Glomerular visceral epithelial cell (primary cell): Measurements from ENCODE around the gene ACSS2.

Experiments used
- DNase-seq: peaks from one replicate; pipeline ENCODE4 v3.0.0-alpha.2; 2016; ENCODE audit errors: extremely low spot score

Gene ACSS2

DNA sequence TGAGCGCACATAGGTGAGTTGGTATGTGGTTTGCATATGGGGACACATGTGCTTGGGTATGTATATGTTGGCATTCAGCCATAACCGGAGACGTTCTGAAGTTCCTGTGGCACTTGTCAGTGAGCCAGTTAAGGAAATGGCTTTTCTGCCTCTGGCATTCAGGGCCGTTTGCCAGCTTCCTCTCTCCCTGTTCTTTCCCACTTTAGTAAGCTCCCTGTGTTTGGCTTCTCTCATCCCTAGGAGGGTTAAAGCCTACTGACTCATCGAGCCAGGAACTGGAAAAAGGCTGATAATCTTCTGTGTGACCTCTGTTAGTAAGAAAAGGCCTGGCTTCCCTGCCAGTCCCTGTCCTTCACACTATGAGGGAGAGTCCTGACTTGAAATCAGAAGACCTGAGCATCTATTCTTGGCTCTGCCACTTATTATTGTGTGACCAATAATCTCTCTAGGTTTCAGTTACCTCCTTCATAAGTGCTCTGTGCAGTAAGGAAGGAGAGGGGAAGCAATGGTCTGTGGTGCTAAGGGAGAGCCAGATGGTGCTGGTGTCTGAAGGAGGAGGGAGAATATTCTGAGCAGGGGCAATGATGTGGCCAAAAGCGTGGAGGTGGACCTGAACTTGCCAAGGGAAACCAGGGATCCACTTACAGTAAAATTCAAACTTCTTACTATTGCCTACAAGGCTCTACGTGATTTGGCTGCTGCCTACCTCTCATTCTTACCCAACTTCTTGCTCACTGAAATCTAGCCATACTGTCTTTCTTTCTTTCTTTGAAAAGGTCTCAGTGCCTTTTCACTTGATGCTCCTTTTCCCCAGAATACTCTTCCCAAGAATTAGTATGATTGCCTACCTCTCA lies 31.4 kb downstream of the ACSS2 start:
- DNase-seq = peak; percentile 95

DNA sequence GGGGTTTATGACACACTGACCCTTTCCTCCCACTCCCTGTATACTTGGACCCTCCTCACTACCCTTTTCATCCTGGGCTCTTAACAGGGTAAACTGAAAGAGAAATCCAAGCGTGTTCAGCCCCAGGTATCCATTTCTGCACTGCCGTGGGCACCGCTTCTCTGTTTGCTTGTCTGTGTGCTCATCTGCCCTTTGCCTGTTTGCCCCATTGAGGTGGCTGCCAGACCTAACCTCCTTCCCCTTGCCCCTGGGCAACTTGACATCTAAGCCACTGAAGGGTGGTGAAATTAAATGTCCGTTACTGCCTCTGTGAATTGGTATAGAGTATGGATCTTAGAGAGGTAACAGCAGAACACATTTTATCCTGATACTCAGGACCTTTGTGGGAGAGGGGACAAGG lies 38.7 kb downstream of the ACSS2 start:
- DNase-seq = no peak

DNA sequence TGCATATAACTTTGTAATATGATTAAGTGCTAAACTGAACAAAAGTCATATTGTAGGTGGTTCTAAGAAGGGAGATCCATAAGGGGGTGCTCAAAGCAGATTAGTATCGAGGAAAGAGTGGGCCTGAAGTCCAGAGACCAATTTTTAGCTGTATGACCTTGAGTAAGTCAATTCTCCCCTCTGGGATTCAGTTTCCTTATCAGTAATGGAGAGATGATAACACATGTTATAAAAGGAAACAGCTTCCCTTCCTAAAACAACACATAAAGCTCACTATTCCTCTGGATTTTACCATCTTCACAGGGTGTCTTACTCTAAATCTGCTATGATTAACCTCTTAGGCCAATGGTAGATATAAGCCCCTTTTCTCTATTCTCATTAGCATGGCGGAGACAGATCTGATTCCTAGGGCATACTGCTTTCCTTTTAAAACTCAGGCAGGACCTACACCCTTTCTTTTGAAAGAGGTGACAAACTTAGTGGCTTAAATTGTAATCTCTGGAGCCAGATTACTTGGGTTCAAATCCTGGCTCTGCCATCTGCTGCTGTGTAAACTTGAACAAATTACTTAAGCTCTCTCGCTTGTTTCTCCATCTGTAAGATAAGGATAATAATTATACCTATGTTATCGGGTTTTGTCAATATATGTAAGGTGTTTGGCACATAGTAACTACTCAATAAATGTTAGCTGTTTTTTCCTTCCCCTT lies 39.5 kb downstream of the ACSS2 start:
- no peak for DNase-seq

DNA sequence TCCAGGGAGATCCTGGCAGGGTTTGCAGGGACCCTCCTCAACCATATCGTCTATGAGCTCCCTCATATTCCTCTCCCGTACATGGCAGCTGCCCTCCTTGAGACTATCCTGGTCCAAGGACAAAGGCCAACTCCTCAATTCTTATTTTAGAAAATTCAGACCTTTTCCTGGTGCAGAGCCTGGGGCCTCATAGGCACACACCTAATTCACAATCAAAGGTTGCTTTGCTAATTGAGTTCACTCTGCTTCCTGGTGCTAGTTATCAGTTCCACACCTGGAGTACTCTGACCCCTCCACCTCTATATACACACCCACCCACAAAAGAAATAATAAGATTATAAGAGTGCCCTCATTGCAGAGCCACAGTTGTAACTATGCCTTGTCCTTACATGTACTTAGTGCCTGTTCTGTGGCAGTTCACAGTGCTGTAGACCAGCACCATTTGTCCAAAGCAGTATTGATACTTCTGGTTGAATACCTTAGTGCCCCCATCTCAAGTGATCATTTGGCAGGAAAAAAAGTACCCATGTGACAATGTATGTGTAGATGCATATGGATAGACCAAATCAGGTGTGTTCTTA lies 40.5 kb downstream of the ACSS2 start:
- DNase-seq = no peak

DNA sequence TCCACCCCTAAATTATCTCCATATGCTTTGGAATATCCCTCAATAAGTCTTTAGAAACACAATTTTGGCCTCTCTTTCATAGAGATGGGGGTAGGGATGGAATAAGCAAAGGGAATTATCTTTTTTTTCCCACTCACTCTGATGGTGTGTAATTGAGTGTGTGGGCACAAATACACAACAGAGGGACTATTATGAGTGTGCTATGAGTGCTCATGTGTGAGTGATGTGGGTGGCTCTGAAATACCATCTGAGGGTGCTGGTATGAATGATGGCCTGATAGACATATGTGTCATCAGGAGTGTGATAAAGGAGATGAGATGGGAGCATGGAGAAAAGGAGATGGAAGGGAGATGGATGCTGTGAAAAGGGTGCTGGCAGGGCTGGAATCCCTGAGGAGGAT lies 43.6 kb downstream of the ACSS2 start:
- DNase-seq = no peak

DNA sequence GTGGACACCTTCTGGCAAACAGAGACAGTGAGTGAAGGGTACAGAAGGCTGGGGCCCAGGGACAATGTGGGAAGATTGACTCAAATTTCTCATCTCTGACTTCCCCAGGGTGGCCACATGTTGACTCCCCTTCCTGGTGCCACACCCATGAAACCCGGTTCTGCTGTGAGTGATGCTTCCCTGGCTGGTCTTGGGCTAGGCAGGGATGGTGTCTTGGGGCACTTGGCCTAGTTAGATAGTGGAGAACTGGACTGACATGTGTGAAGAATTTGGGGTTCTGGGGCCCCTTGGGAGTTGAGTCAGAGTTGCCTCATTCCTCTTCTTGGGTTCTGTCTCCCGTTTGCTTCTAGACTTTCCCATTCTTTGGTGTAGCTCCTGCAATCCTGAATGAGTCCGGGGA lies 45.0 kb downstream of the ACSS2 start:
- DNase-seq = no peak

DNA sequence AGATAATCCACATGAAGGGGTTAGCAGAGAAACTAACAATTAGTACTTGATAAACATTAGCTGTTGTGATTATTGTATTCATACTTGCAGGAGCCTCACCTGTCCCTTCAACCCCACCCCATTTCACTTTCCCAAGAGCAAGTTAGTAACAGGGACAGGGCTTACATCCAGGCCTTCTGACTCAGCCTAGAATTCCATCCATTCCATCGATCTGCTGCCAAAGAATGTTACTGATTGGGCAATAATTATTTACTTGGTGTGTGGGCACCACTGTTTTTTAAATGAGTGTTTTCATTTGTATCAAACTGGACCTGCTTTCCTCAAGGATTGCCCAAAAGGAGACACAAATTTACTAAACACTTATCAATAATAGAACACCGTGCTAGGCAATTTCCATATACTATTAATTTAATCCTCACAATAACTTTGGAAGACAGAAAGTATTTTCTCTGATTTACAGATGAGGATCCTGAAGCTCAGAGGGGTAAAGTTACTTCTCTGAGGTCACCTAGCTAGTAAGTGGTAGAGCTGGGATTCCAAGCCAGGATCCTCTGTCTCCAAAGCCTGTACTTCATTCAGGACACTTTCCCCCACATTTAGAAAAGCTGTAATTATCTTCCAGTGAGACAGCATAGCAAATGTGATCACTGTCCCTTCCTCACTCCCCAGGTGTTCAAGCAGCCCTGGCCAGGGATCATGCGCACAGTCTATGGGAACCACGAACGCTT lies 46.4 kb downstream of the ACSS2 start:
- peak; percentile 56 for DNase-seq

DNA sequence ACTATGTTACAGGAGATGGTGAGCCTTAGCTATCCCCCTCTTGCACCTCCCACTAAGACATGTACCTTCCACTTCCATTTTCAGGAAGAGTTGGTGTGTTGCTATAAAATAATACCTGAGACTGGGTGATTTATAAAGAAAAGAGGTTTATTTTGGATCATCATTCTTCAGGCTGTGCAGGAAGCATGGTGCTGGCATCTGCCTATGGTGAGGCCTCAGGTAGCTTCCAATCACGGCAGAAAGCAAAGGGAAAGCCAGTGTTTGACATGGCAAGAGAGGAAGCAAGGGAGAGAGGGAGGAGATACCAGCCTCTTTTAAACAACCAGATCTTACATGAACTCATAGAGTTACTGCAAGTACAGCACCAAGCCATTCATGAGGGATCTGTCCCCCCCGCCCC lies 47.0 kb downstream of the ACSS2 start:
- DNase-seq = no peak

DNA sequence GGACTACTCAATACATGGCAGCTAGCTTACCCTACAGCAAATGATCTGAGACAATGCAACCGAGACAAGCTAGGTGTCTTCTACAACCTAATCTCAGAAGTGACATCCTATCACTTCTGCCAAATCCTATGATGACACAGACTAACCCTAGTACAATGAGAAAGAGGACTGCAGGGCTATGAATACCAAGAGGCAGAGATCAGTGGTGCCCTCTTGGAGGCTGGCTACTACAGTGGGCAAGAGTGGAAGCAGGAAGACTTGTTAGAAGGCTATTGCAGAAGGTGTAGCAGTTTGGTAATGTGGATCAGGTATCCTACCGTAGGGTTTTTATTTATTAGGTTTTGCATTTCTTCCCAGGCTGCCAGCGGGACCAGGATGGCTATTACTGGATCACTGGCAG lies 48.9 kb downstream of the ACSS2 start:
- no peak for DNase-seq

DNA sequence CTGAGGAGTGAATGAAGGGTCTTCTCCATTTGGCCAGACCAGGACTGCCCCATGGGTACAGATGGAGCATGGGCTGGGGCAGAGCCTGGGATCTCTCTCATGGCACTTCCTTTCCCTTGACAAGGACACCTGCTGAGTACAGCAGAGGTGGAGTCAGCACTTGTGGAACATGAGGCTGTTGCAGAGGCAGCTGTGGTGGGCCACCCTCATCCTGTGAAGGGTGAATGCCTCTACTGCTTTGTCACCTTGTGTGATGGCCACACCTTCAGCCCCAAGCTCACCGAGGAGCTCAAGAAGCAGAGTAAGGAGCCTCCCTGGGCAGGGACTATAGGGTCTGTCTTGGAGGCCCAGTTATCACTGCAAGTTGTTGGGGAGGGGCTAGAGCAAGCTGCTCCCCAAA lies 49.6 kb downstream of the ACSS2 start:
- DNase-seq = no peak

DNA sequence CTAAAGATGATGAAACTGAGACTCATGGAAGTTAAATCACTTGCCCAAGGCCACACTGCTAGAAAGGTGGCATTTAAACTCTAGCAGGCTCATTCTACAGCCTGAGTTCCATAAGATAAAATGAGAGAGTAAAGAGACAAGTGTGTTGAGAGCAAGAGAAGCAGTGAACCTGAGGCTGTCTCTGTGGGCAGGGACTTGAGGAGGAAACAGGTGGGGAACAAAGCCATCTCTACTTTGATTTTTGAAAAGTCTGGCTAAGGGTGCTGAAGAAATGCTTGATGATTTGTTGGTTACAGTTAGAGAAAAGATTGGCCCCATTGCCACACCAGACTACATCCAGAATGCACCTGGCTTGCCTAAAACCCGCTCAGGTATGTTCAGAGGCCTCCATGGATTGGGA lies 50.2 kb downstream of the ACSS2 start:
- no peak for DNase-seq

DNA sequence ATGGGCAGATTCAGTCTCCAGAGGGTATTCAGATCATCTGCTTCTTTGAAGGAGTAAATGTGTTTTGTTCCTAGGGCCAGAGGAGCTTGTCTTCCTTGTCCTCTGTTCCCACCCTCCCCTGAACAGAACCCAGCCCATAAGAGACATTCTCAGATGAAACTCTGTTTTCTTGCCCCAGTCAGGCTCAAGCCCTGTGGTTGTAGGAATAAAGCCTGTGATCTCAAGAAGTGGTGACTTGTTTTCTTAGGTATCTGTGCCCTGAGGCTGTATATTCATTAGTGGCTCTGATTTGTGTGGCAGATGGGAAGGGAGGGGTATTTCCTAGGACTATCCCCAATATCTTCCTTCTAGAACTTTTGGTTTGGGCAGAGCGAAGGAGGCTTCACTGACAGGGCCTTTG lies 51.3 kb downstream of the ACSS2 start:
- no peak for DNase-seq

DNA sequence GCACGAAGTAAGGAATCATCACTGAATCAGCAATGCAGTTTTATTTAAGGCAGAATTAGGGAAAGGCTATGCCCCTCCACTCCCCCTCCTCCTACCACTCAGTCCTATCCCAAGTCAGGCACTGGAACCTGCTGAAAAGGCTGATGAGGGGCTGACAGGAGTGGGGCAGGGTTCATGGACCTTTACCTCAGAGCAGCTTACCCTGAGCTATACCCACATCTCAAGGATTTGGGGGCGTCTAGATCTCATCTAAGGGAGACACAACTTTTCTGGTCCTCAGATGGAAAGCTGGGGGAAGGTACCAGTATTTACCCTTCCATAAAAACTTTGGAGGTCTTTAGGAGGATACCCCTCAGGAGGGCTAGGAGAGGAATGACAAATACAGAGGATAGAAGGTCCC lies 52.0 kb downstream of the ACSS2 start:
- no peak for DNase-seq

DNA sequence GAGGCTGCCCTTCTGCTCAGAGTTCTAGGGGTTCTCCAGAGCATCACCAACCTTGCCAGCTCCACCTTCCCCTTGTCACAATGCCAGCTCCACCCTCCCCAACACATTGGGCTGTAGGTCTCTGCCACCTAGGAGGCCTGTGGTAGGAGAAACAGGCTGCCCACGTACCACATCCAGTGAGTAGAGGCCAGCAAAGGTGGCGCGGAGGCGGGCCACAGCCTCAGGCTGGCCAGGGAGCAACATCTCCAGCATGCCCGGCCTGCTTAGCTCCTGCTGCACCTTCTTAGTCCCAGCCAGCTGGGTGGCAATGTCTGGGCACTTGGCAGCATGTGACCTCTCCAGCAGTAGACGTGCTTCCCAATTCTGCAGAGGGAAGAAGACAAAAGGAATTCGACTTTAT lies 55.4 kb downstream of the ACSS2 start:
- DNase-seq = no peak

DNA sequence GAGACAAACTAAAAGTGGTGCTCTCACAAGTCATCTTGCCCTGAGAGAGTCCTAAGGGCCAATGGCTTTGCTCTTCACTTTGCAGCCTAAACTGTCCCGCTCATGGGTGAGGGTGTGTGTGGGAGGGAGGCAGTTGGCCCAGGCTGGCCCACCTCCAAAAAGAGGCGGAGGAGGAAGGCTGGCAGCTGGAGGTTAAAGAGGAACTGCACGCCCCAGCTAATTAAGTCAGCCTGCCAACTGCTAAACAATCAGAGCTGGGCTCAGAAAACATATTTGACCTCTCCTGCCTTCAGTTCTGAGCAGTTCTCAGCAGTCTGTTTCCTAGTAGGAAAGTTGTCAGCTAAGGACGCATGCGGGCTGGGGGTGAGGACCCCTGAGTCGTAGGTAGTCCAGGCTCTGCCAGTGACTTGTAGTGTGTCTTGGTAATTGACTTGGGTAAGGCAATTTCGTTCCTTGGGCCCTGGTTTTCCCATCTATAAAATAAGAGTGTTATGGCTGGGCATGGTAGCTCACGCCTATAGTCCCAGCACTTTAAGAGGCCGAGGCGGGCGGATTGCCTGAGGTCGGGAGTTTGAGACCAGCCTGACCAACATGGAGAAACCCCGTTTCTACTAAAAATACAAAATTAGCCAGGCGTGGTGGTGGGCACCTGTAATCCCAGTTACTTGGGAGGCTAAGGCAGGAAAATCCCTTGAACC lies 62.2 kb downstream of the ACSS2 start:
- no peak for DNase-seq

DNA sequence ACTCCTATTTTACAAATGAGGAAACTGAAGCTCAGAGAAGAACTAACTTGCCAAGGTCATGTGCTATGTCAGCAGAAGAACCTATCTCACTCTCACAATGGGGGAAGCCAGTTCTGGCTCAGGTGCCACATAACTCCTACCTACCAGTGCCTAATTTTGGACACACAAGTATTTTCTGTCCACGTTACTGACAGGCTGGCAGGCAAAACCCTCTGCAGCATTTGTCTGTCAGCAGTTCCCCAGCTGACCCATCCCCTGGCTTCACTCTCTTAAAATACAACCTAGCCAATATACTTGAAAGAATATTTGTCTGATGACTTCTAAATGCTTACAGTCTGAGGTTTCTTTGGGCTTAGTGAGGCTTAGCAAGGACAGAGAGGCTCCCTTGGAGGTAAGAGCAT lies 63.7 kb downstream of the ACSS2 start:
- DNase-seq = peak; percentile 61

DNA sequence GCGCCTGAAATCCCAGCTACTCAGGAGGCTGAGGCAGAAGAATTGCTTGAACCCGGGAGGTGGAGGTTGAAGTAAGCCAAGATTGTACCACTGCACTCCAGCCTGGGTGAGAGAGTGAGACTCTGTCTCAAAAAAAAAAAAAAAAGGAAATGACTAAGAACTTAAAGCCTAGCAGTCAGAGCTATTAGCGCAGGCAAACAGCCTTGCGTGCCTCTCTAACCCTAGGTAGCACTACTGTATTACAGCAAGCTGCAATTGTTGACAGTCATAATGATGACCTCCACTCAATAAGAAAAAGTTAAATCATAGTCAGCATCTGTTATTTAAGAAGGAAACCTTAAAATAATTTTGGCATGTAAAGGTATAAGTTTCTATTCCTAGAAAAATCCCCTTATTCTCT lies 64.8 kb downstream of the ACSS2 start:
- no peak for DNase-seq

DNA sequence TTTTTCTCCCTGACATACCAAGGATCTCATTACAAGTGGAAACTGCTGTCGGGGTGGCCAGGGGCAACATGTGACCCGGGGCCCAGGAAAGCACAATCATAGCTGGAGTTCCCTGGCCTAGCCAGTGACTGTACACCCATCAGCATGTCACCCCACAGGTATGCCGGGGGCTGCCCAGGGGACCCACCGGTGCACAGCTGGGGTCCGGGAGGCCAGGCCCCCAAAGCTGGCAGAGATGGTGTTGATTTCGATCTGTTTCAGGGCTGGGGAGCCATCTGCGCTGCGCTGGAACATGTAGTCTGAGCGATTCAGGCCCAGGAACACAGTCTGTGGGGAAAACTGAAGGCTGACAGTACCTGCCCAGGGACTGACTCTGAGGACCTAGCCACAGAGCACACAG lies 65.9 kb downstream of the ACSS2 start:
- DNase-seq = no peak

DNA sequence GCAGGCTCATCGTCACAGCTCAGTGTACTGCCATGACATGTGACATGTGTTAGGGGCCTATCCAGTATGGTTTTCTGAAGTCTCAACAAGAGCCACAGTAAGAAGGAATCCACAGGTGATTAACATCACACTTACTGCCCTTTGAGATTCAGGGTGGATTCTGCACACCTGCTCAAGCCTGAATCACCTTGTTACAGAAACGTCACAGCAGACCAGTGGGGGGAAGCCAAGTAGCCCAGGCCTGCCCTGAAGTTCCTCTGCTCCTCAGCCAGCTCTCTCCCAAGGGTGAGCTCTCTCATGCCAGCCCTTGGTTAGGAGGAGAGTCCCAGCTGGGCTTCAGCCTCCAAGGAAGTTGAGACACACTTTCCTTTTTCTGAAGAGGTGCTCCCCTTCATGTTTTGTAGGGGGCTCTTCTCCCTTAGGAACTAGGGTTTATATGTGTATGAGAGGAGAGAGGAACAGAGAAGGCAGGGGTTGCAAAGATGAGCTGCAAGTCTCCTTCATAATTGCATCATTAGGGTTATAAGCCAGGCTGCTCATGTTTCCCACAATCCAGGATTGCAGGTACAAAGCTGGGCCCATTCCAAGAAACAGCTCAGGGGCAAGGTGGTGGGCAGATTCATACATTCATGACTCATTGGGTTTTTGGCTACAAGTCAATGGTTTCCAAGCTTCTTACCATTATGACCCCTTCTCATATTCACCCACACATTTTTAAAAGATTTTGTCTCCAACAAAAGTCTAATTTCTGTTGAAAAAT lies 67.6 kb downstream of the ACSS2 start:
- peak; percentile 71 for DNase-seq

DNA sequence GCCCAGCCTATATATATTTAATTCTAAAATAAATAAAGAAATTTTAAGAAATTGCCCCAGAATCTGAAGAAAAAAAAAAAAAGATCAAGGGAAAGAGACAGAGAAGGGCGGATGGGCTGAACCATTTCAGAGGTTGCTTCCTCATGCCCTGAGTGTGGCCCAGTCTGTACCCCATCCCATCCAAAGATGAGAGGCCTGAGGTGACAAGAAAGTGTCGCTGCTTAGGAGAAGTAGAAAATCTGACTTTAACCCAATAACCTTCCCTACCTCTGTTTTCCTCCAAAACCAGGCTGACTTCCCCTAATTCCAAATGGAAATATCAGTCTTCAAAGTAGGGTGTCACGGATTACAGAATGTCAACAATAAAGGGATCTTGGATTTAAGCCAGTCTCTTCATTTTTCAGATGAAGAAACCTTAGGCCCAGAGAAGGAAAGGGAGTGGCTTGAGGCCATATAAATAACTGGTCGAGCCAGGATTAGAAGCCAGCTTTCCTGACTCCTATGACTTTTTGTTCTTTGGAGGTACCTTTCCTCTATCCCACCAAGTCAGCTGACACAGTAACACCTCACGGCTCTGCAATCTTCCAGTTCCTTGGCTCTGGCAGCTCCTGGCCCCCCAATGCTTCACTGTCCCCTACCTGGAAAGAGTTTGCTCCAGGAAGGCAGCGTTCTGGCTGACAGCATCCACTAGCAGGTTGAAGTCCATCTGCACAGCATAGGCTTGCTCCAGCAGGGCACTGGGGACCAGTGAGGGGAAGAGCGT lies 69.1 kb downstream of the ACSS2 start:
- DNase-seq = no peak
